Islet of Langerhans (tissue), 1 donor: ENCODE measurements around the gene SCAPER.

Experiments used
- FAIRE-seq: peaks from one replicate; lab custom pipeline; 2011; peaks lifted over from hg19 to GRCh38; lab: Jason Lieb, UNC

Gene SCAPER

GRCh38 chr15:76667943-76668715 lies 237.0 kb downstream of the SCAPER start:
- FAIRE-seq = no peak

DNA sequence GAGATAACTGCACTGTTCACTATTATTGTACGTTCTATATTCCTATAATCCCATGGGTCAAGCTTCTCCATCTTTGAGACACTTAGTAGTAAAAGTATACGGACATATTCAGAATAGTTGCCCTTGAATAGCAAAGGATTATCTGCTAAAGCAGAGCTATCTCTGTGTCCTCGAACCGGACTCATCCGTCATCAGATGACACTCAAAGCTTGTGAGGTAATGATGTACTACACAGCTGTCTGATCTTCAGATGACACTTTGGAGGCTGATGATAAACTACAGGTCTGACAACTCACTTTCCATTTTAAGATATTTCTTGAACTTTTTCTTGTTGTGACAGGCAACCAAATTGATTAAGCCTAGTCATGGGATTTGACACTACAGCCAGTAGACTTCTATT lies 240.2 kb downstream of the SCAPER start:
- no peak for FAIRE-seq

- no peak for FAIRE-seq
Observed at GRCh38 chr15:76664411-76664810, 240.7 kb downstream of the SCAPER start.

DNA sequence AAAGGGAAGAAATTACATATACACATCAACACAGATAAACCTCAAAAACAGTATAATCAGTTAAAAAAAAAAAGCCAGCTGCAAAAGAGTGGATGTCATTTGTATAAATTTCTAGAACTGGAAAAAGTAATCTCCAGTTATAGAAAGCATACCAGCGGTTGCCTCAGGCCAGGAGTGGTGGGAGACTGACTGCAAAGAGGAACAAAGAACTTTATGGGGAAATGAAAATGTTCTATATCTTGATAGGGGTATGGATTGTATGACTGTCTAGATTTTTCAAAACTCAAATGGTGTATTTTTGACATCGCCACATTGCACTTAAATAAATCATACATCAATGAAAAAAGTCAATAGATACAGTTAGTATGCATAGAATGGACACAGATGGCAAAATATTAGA lies 241.6 kb downstream of the SCAPER start:
- FAIRE-seq = no peak

- no peak for FAIRE-seq
Observed at GRCh38 chr15:76648732-76649444, 256.3 kb downstream of the SCAPER start.

GRCh38 chr15:76647612-76648011 lies 257.5 kb downstream of the SCAPER start:
- no peak for FAIRE-seq

- FAIRE-seq = no peak
Observed at GRCh38 chr15:76644646-76645045, 260.5 kb downstream of the SCAPER start.

- no peak for FAIRE-seq
Observed at GRCh38 chr15:76642671-76643070, 262.5 kb downstream of the SCAPER start.

DNA sequence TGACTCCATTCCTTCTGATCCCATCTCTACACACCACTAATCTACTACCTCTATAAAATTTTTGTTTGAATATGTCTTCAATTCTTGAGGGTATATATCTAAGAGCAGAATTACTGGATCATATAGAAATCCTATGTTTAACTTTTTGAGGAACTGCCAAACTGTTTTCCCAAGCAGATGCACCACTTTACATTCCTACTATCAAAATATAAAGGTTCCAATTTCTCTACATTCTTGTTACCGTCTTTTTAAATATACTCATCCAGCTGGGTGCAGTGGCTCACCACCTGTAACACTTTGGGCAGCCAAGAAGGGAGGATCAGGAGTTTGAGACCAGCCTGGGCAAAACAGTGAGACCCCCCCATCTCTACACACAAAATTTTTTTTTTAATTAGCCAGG lies 268.0 kb downstream of the SCAPER start:
- FAIRE-seq = no peak

DNA sequence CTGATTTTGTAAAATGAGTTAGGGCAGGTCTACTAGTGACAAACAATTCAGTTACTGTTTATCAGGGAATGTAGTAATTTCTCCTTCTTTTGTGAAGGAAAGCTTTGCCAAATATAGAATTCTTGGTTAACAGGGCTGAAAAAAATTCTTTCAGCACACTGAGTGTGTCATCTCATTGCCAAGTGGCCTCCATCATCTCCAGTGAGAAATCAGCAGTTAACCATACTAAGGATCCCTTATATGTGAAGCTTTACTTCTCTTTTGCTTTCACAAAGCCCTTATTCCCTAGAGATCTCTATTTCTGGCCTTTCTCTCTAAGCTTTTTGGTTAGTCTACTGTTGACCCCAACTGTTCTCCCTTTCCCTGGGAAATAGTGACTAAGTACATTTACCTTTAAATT lies 269.1 kb downstream of the SCAPER start:
- FAIRE-seq = no peak

DNA sequence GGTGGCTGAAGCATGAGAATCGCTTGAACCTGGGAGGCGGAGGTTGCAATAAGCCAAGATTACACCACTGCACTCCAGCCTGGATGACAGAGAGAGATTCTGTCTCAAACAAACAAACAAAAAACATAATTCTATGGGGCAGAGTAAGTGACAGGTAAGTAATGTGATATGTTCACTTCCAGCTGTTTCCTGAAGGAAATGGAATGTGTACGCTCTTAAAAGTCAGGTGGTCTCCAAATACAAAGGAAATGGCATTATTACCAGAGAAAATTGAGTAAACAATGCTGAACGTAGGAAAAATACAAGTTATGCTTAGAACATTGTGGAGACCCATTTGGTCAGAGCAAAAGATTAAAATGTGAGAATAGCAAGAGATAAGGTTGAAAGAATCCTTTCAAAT lies 278.5 kb downstream of the SCAPER start:
- no peak for FAIRE-seq

DNA sequence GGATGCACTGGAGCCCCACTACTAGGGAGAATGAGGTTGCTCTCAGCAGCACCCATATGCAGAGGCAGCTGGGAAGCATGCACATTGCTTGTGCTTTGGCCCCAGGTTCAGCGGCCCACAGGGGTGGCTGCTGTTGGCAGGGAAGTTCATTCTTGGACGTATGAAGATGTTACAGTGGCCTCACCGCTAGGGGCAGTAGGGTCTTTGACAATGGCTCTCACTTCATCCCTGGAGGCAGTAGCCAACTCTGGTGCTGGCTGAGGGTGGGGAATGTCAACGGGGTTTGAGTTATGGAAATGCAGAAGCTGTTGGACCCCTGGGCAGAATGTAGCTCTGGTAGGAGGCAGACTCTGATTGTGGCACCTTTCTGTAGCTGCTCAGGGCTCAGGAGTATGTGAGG lies 279.9 kb downstream of the SCAPER start:
- no peak for FAIRE-seq

DNA sequence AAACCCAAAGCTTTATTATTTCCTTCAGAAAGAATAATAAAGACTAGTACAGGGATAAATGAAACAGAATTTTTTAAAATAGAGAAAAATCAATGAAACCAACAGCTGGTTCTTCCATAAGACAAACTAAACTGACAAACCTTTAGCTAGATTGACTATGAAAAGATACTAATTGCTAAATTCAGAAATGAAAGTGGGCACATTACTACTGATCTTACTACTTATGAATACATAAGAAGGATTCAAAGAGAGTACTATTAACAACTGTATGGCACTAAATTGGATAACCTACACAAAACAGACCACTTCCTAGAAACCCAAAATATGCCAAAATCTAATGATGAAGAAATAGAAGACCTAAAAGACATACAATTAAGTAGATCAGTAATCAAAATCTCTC lies 290.4 kb downstream of the SCAPER start:
- no peak for FAIRE-seq

DNA sequence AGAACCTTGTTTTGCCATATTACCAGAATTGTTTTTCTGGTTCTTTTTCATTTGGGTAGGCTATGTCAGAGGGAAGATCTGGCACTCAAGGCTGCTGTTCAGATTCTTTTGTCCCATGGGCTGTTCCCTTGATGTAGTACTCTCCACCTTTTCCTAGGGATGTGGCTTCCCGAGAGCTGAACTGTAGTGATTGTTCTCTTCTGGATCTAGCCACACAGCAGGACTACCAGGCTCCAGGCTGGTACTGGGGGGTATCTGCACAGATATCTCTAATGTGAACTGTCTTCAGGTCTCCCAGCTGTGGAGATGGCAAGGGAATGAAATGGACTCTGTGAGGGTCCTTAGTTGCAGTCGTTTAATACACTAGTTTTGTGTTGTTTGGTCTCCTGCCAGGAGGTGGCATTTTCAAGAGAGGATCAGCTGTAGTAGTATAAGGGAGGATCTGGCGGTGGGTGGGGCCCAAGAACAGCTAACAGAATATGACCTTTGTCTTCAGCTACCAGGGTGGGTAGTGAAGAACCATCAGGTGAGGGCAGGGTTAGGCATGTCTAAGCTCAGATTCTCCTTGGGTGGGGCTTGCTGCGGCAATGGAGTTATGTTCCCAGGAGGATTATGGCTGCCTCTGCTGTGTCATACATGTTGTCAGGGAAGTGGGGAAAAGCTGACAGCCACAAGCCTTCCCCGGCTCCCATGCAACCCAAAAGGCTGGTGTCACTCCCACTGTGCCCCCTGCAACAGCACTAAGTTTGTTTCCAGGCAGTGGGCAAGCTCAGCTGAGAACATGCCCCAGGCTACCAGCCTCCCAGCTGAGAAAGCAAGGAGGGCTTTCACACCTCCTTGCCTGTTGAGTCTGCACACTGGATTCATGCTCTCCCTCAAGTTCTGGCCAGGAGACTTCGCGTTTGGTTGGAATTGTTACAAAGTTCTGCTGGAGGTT lies 316.1 kb downstream of the SCAPER start:
- no peak for FAIRE-seq

DNA sequence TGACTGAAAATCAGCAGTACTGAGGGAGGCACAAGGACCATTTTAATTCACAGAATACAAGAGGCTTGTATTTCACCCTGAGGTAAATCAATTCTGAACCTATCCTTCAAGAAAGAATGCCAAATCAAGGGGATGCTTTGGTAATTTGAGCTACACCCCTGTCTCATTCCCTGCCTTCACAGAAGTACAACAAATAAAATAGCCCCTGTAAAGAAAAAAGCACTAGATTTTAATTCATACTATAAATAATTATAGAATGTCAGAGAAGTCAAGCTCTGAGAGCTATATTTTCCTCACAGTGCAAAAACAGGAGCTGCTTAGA lies 319.6 kb downstream of the SCAPER start:
- no peak for FAIRE-seq

GRCh38 chr15:76584868-76585575 lies 320.1 kb downstream of the SCAPER start:
- no peak for FAIRE-seq

- no peak for FAIRE-seq
Observed at GRCh38 chr15:76582550-76582949, 322.6 kb downstream of the SCAPER start.

- no peak for FAIRE-seq
Observed at GRCh38 chr15:76577879-76578512, 327.1 kb downstream of the SCAPER start.

DNA sequence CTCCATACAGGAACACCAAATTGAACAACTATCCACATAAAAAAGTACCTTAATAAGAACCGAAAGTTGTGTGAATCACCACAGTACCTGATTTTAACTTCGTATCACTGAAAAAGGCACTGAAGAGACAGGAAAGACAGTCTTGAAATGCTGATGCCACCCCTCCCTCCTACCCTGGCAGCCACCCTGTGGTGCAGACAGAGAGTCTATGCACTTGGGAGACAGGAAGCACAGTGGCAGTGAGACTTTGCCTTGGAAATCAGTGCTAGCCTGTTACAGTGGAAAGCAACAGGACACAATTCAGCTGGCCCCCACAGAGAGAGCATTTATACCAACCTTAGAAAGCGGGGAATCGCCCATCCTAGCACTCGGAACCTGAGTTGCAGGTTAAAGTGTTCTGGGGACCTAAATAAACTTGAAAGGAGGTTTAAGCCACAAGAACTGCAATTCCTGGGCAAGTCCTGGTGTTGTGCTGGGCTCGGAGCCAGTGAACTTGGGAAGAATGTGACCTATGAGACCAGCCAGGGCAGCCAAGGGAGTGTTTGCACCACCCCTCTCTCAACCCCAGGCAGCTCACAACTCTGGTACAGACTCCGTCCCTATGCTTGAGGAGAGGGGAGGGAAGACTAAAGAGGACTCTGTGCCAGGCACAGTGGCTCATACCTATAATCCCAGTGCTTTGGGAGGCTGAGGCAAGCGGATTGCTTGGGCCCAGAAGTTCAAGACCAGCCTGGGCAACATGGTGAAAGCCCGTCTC lies 328.4 kb downstream of the SCAPER start:
- FAIRE-seq = no peak

DNA sequence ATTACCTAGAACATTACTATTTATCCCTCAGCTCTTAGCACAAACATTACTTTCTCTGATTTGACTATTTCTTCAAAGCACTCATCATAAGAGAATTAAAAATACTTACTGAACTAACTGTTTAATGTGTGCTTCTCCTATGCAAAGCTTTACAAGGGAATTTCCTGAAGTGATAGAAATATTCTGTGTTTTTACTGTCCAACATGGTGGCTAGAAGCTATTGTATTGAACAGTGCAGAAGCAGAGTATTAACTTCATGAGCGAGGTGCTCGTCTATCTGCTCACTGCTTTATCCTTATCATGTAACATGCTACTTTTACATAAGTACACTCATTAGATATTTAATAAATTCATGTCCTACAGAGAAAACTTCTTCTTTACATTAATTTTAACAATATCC lies 329.5 kb downstream of the SCAPER start:
- no peak for FAIRE-seq

DNA sequence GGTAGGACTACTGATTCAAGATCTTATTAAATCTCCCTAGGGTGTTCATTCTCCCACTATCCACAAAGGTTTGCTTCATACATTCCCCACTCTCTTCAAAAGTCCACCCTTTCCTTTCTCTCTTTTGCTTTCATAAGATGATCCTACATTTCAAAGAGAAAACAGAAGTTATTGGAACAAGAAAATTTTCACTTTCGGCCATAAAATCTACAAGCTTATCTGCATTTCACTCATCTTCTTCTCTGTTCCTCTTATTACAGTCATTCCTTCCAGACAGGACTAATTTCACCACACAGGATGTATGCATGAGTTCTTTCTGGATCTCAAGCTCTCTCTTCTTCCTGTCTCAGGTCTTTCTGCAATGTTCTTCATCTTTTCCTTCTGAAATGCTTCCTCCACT lies 329.9 kb downstream of the SCAPER start:
- FAIRE-seq = no peak
